T-helper 1 cell (primary cell): ENCODE measurements around the gene CAMLG.

Source experiments
- DNase-seq, 5 donors: peaks; one replicate each; pipeline ENCODE4 v3.0.0-alpha.2; 2012 to 2020

Gene CAMLG

DNA sequence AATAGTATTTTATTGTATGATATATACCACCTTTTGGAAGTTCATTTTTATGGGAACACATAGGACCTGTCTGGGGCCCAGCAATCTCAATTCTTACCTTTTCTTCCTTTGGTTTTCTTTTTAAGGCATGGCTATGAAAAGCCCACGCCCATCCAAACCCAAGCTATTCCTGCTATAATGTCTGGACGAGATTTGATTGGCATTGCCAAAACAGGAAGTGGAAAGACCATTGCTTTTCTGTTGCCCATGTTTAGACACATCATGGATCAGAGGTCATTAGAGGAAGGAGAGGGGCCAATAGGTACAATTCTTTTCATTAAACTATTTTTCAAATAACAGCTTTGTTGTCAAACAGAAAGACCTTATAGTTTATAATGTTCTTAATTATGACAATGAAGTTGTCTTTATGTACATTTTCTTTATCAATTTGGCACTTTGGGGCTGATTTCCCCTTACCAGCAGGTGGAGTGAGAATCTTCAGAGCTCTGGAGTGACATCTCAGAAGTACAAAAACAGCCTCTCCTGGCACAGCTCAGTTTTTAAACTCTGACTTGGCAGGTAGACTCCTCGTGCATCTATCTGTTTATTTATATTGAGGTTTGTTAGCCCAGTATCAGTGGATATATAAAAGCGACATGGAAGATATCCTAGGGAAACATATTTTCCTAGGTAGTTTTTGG lies 46.0 kb downstream of the CAMLG start:
- no peak for DNase-seq

DNA sequence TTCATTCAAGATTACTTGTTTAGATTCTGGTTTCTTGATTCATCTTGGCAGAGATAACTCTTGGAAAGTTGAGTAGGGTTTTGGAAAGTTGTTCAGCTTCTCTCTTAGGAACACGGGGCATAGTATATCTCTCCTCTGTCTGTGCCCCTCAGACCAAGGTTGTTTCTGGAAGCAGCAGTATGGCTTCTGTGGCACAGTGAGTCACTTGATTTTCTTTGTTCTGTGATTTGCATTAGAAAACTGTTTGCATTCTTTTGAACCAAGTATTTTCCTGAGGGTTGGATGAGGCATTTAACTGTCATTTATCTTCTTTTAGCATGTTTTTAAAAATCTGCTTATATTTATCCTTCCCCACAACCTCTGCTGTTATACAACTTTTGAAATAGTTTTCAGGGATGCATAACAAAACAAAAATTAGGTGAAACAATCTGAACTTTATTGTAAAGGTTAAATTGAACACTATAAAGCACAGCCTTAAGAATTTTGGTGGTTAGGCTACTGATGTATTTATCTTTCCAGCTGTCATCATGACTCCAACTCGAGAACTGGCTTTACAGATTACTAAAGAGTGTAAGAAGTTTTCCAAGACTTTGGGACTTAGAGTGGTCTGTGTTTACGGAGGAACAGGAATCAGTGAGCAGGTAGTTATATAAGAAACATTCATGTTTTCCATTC lies 46.7 kb downstream of the CAMLG start:
- no peak for DNase-seq

DNA sequence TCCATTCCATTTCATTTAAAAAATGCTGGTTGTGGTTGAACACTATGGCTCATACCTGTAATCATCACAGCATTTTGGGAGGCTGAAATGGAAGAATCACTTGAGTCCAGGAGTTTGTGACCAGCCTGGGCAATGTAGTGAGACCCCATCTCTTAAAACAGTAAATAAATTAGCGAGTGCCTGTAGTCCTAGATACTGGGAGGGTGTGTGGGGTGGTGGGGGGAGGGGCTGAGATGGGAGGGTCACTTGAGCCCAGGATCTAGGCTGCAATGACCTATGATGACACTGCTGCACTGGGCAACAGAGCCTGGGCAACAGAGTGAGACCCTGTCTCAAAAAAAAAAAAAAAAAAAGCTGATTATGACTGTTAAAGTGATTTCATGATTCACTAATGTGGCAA lies 49.3 kb downstream of the CAMLG start:
- no peak for DNase-seq

DNA sequence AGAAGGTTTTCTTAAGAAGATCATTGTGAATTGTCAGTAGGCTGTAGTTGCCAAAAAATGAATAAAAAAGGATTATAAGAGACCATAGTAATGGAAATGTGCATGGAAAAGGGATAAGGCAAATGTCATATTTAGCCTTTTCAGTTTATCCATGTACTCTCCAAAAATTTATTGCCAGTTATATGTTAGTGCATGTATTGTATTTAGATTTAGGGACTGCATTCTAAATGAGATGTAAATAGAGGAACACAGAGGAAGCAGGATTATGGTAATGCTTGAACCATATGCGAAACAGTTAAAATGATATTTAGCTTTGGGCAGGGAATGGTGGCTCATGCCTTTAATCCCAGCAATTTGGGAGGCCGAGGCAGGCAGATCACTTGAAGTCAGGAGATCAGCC lies 53.2 kb downstream of the CAMLG start:
- DNase-seq = no peak

DNA sequence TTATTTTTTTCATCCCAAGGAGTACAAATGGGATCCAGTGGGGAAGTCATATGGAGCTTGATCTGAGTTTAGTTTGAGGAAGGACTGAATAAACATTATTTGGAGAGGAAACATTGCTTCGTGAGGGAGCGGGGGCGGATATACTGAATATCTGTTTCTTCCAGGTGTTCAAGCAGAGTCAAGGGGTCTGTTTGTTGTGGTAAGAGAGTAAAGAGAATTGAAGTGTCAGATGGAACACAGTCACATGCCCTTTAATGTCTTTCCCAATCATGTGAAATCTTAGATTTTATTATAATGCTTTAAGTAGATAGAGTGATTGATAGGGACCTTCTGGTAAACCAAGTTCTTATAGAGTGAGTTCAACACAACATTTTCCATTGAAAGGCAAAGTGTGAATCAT lies 53.9 kb downstream of the CAMLG start:
- DNase-seq = no peak

DNA sequence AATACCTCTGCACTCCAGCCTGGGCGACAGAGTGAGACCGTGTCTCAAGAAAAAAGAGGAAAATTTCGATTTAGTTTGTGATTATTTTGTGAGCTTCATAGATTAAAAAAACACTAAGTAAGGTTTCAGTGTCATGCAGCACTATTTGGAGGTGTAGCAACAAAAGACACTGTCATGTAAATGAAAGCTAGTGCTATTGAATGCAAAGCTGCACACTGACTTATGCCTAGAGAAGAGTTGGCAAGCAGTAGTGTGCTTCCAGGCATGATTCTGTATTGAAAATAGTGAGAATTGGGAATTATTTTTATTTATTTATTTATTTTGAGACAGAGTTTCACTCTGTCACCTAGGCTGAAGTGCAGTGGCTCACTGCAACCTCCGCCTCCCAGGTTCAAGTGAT lies 54.8 kb downstream of the CAMLG start:
- DNase-seq = no peak

DNA sequence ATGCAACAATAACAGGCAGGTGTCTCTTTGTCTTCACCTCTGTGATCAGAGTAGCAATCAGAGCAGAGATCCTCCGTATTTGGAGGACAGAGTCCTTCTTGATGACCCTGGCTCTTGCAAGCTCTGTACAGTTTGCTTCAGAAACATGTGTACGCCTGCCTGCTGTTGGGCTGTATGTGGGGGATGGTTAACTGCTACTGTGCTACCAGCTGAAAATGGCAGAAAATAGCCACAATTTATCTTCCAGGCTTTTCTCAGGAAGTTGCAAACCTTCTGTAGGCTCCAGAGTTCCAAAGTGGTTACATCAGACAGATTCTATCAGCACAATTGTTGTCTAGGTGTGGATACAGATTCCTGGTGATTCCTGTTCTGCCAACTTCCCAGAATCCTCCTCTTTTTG lies 55.7 kb downstream of the CAMLG start:
- no peak for DNase-seq

DNA sequence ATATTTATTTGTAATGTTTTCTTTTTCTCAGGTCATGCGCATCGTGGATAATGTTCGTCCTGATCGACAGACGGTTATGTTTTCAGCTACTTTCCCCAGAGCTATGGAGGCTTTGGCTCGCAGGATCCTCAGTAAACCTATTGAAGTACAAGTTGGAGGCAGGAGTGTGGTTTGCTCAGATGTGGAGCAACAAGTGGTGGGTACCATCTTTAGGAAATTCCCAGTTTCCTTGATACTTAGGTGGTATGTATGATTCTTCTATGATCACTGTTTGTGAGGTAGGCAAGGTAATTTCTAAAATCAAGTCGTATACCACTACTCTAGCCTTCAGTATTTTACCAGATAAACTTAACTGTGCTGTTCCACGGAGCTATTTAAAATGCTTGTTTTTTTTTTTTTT lies 56.5 kb downstream of the CAMLG start:
- DNase-seq = no peak

DNA sequence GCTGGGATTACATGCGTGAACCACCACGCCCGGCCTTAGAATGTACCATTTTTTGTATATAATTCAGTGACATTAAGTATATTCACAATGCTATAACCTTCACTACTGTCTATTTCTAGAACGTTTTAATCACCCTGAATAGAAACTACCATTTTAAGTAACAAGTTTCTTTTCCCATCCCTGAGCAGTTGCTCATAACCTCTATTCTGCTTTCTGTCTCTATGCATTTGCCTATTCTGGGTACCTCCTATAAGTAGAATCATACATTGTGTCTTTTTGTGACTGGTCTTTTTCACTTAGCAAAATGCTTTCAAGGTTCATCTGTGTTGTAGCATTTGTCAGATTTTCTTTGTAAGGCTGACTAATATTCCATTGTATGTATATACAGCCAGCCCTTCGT lies 60.1 kb downstream of the CAMLG start:
- no peak for DNase-seq
